ENCODE data around the gene IGF2R. TPM values are rescaled to one million over a fixed set of nuclear protein-coding genes. Genes with fewer than 3 reads are reported as not detected.
A peak's percentile ranks its signal among the peaks of the same experiment; 100 is the strongest.

The IGF2R gene
- total RNA-seq, 4 donors from 2014 or later, result 56.6 to 134 (median 108) TPM

DNA sequence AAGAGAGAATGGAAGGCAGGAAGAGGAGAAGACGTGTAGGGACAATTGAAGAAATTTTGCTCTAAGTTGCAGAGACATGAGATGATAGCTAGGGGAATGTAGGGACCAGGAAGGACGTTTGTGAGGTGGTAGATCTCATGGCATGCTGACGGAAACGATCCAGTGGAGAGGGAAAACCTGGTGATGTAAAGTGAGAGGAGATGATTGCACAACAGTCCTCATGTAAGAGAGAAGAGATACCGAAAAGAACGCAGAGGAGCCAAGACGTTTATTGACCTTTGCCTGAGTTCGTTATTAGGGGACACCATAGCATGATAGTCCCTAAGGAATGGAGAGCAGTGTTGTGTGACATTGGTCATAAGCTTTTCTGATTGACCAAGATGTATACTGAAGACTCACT, 55.3 kb downstream of the IGF2R start:
- Histone ChIP-seq H3K27me3 (no peaks in the 10 kb centered on the region), H3K27ac (peak overlapping the region; percentile 78 to 81 (median 80)), H3K9me3 (no peaks in the 10 kb centered on the region), H3K4me3 (no peak overlapping the region), H3K36me3 (peaks cover 0 to 32% of the 10 kb centered on the region in 2 donors), H3K4me1 (peaks cover 34 to 35% of the 10 kb centered on the region in 2 donors)
- DNase-seq (peak; percentile 60 to 73), ATAC-seq (peak; percentile 95)
- in situ Hi-C loops (cut with MboI; ENCODE audit: low sequenced_read_pairs in 4 of 4) (no loop called here), intact Hi-C loops (cut with DNase I; ENCODE audit: low total_unique reads) (loop anchor here (1.0 kb wide), 2 partner anchors 40 to 45 kb away; no protein-coding TSS in a partner anchor)
- TF ChIP-seq POLR2A (IDR thresholded peaks at IDR 0.05) (no peak), CTCF (IDR thresholded peaks at IDR 0.05 in 4 of 5, conservative IDR thresholded peaks at IDR 0.05 in 1 of 5) (no peak)

- in situ Hi-C loops (cut with MboI; ENCODE audit: low sequenced_read_pairs in 4 of 4) (loop anchor here in 1 of 4 donors (25.0 kb wide), 1 partner anchor 165 kb away; no protein-coding TSS in a partner anchor), intact Hi-C loops (cut with DNase I; ENCODE audit: low total_unique reads) (no loop called here)
- Histone ChIP-seq H3K4me1 (peaks cover 57 to 62% of the 10 kb centered on the region in 2 donors), H3K9me3 (no peaks in the 10 kb centered on the region), H3K4me3 (no peak overlapping the region), H3K27me3 (no peaks in the 10 kb centered on the region), H3K36me3 (peaks cover 0 to 32% of the 10 kb centered on the region in 2 donors), H3K27ac (peak overlapping the region; percentile 80 to 83 (median 81))
- DNase-seq (peak; percentile 28 to 74), ATAC-seq (peak in 1 of 2 donors; percentile 35)
- no peak for TF ChIP-seq POLR2A (IDR thresholded peaks at IDR 0.05)
- TF ChIP-seq CTCF (IDR thresholded peaks at IDR 0.05 in 4 of 5, conservative IDR thresholded peaks at IDR 0.05 in 1 of 5), result no peak
Measured at GRCh38 chr6:160027076-160027475, 58.2 kb downstream of the IGF2R start.

- in situ Hi-C loops (cut with MboI; ENCODE audit: low sequenced_read_pairs in 4 of 4), result loop anchor here in 1 of 4 donors (25.0 kb wide), 1 partner anchor 166 kb away; no protein-coding TSS in a partner anchor
- DNase-seq (no peak), ATAC-seq (no peak)
- peaks cover 50 to 58% of the 10 kb centered on the region in 2 donors for H3K4me1 ChIP-seq
- no peak overlapping the region for H3K4me3 ChIP-seq
- TF ChIP-seq POLR2A (IDR thresholded peaks at IDR 0.05) (no peak), CTCF (IDR thresholded peaks at IDR 0.05 in 4 of 5, conservative IDR thresholded peaks at IDR 0.05 in 1 of 5) (no peak)
- peaks cover 0 to 38% of the 10 kb centered on the region in 2 donors for H3K36me3 ChIP-seq
- intact Hi-C loops (cut with DNase I; ENCODE audit: low total_unique reads), result no loop called here
- no peaks in the 10 kb centered on the region for H3K27me3 ChIP-seq
- no peaks in the 10 kb centered on the region for H3K9me3 ChIP-seq
- H3K27ac ChIP-seq, result peak overlapping the region; percentile 80 to 83 (median 81)
Measured at GRCh38 chr6:160027931-160028330, 59.0 kb downstream of the IGF2R start.

- intact Hi-C loops (cut with DNase I; ENCODE audit: low total_unique reads) (no loop called here), in situ Hi-C loops (cut with MboI; ENCODE audit: low sequenced_read_pairs in 4 of 4) (loop anchor here in 1 of 4 donors (25.0 kb wide), 1 partner anchor 166 kb away; no protein-coding TSS in a partner anchor)
- TF ChIP-seq POLR2A (IDR thresholded peaks at IDR 0.05), result no peak
- peak in 2 of 5 experiments; percentile 12 to 20 for TF ChIP-seq CTCF (IDR thresholded peaks at IDR 0.05 in 4 of 5, conservative IDR thresholded peaks at IDR 0.05 in 1 of 5)
- Histone ChIP-seq H3K9me3 (no peaks in the 10 kb centered on the region), H3K27ac (peak overlapping the region; percentile 80 to 83 (median 81)), H3K4me3 (no peak overlapping the region), H3K36me3 (peaks cover 0 to 46% of the 10 kb centered on the region in 2 donors), H3K27me3 (no peaks in the 10 kb centered on the region), H3K4me1 (peaks cover 43 to 52% of the 10 kb centered on the region in 2 donors)
- DNase-seq, result no peak
- no peak for ATAC-seq
Measured at GRCh38 chr6:160028487-160029275, 59.8 kb downstream of the IGF2R start.

Measured in gastrocnemius medialis (tissue), 4 donors.